NCI-H510A treated with DMSO at 0.1 percent for 48 hours (cell line): ENCODE results near the gene THPO.

Source experiments
- DNase-seq: peaks from one replicate; lab custom pipeline; 2025; lab: John Stamatoyannopoulos, UW

Gene THPO

GRCh38 chr3:184384856-184385422 lies 6.9 kb upstream of the THPO start:
- DNase-seq = no peak

- DNase-seq = no peak
Observed at GRCh38 chr3:184384342-184384741, 6.3 kb upstream of the THPO start.

GRCh38 chr3:184383033-184383740 lies 5.2 kb upstream of the THPO start:
- DNase-seq = no peak

GRCh38 chr3:184382326-184383032 lies 4.5 kb upstream of the THPO start:
- no peak for DNase-seq

GRCh38 chr3:184381261-184382224 lies 3.5 kb upstream of the THPO start:
- DNase-seq = no peak

GRCh38 chr3:184380627-184381260 lies 2.7 kb upstream of the THPO start:
- DNase-seq = no peak

- peak; percentile 11 for DNase-seq
Observed at GRCh38 chr3:184380185-184380626, 2.2 kb upstream of the THPO start.

GRCh38 chr3:184379358-184380184 lies 1.6 kb upstream of the THPO start, which contains the start of gene CHRD:
Gene CHRD (plus strand): TSS chr3:184380054. CDS start chr3:184380319, 265 bp downstream.
- no peak for DNase-seq

- no peak for DNase-seq
Observed at GRCh38 chr3:184378651-184379357, 797 bp upstream of the THPO start.

GRCh38 chr3:184377374-184377773 lies 633 bp downstream of the THPO start:
- peak; percentile 43 for DNase-seq

- no peak for DNase-seq
Observed at GRCh38 chr3:184375747-184376461, 2.1 kb downstream of the THPO start.

GRCh38 chr3:184373422-184373821 lies 4.6 kb downstream of the THPO start:
- no peak for DNase-seq

- DNase-seq = peak; percentile 29
Observed at GRCh38 chr3:184372911-184373310, 5.1 kb downstream of the THPO start.

- DNase-seq = no peak
Observed at GRCh38 chr3:184372296-184372821, 5.6 kb downstream of the THPO start.

GRCh38 chr3:184371570-184372018 lies 6.4 kb downstream of the THPO start:
- peak; percentile 91 for DNase-seq

- no peak for DNase-seq
Observed at GRCh38 chr3:184368586-184369183, 9.3 kb downstream of the THPO start.

- no peak for DNase-seq
Observed at GRCh38 chr3:184368116-184368515, 9.9 kb downstream of the THPO start.

- DNase-seq = no peak
Observed at GRCh38 chr3:184366619-184367289, 11.3 kb downstream of the THPO start.
